ENCODE results near the gene TNS3.

DNA sequence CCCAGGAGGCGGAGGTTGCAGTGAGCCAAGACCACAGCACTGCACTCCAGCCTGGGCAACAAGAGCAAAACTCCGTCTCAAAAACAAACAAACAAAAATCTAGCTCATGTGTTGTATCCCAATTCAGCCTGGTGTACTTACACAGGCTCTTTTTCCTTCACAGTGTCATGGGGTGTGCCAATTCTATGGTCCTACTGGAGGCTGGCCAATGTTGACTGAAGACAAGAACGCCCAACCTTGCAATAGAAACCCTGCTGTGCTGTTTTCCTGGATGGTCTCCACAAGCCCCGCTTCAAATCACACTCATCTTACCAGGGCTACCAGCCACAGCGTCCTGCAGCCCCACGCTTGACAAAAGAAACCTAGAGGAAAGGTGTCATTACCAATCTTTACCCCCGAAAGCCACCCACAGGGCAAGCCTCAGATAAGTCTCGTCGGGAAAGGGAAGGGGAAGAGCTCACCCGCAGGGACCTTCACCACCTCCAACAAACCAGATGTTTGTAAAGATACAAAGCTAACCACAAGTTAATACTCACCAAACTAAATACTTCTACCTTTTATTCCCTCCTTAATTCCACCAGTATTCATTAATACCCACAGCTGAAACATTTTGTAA lies 64.8 kb downstream of the TNS3 start:
- no peak for TF ChIP-seq POLR2A (IDR thresholded peaks at IDR 0.05; ENCODE audit: low read depth, low read length)
- TF ChIP-seq, protein P1, sequence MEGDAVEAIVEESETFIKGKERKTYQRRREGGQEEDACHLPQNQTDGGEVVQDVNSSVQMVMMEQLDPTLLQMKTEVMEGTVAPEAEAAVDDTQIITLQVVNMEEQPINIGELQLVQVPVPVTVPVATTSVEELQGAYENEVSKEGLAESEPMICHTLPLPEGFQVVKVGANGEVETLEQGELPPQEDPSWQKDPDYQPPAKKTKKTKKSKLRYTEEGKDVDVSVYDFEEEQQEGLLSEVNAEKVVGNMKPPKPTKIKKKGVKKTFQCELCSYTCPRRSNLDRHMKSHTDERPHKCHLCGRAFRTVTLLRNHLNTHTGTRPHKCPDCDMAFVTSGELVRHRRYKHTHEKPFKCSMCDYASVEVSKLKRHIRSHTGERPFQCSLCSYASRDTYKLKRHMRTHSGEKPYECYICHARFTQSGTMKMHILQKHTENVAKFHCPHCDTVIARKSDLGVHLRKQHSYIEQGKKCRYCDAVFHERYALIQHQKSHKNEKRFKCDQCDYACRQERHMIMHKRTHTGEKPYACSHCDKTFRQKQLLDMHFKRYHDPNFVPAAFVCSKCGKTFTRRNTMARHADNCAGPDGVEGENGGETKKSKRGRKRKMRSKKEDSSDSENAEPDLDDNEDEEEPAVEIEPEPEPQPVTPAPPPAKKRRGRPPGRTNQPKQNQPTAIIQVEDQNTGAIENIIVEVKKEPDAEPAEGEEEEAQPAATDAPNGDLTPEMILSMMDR (IDR thresholded peaks at IDR 0.05; ENCODE audit: extremely low read depth in 1 of 2, insufficient read depth in 1 of 2, low read depth in 1 of 2, low read length in 2 of 2): no peak
- no peak for TF ChIP-seq POLR2AphosphoS5 (IDR thresholded peaks at IDR 0.05; ENCODE audit: insufficient read depth, low read depth, low read length)

All from endothelial cell of umbilical vein (primary cell).